ENCODE results near the gene SYK.

- TF ChIP-seq POLR2AphosphoS5 (IDR thresholded peaks at IDR 0.05; ENCODE audit: low read depth, low read length) (no peak), REST (IDR thresholded peaks at IDR 0.05; ENCODE audit: insufficient read depth in 1 of 2, low read depth in 2 of 2, low read length in 2 of 2) (no peak), FOXP2 (optimal IDR thresholded peaks at IDR 0.05; ENCODE audit: borderline replicate concordance, extremely low read depth, extremely low read length, insufficient read depth) (no peak), TAF1 (IDR thresholded peaks at IDR 0.05; ENCODE audit: borderline replicate concordance, insufficient read depth, low read length) (no peak), SIN3A (IDR thresholded peaks at IDR 0.05; ENCODE audit: borderline replicate concordance, insufficient read depth, low read length) (no peak)
Measured at GRCh38 chr9:90868555-90868954, 66.9 kb downstream of the SYK start.

Measured in PFSK-1 (cell line).